NCI-H2196 treated with DMSO at 0.1 percent for 48 hours (cell line): ENCODE data around the gene ACP2.
A peak's percentile ranks its signal among the peaks of the same experiment; 100 is the strongest.

ENCODE experiments used
- DNase-seq: peaks from one replicate; lab custom pipeline; 2025; ENCODE audit not compliant: unreplicated experiment; lab: John Stamatoyannopoulos, UW

ACP2 gene

GRCh38 chr11:47244448-47245350, 3.9 kb downstream of the ACP2 start:
- DNase-seq, result no peak

DNA sequence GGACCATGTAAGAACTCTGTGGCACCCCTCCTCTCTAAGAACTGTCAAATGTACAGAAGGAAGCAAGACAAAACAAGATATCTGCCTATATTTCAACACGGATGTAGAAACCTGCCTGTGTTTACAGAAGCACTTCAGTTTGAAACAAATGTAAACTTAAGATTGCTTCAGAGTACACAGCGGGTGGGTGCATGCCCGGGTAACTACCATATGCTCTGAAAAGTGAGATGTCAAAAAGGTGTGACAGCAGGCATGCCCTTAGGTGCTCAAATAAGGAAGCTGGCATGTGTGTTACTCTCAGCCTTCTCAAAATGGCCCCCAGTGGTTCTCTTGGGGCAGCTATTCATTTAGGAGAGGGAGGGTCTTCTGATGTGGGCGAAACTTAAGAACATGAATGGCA, 5.2 kb downstream of the ACP2 start:
- no peak for DNase-seq

DNA sequence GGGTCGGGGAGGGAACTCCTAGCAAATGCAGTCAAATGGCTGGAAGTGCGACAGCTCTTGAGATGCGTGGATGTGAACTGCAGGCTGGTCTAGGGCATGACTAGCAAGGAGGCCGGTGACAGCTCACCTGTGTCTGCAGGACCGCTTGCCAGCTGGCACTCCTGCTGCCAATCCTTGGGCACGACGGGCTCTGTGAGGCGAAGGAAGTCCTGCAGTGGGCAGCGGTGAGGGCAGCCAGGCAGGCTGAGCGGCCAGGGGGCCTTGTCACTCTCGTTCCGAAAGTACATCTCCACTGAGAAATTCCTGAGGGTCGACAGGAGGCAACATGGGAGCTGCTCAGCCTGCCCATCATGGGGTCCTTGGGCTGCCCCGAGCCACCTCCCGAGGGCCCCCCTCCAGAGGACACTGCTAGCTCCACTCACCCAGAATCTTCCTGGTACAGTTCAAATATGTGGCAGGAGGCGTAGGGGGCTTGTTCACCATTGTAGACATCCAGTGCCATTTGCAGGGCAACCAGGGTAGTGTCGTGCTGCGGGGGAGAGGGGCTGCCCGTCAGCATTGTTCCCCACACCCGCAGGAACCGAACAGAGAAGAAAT, 5.9 kb downstream of the ACP2 start:
- no peak for DNase-seq

DNA sequence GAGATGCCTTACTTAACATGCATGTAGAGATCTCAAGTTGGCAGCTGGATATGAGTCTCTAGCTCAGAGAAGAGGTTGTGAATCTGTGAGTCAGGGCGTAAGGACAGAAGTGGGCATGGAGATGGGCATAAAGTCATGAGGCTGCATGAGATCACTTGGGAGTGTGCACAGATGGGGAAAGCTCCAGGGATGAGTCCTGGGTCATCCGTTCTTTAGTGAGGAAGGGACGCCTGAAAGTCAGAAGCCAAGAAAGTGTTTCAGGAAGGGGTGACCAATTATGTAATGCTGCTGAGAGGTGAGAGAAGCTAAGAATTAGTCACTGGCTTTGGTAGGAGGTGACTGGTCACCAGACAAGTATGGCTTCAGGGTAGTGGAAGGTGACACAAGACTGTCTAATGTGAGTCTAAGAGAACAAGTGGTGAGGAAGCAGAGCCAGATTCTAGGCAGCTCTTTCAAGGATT, 6.7 kb downstream of the ACP2 start:
- no peak for DNase-seq

- no peak for DNase-seq
These were observed 8.8 kb downstream of the ACP2 start for GRCh38 chr11:47239852-47240251.

DNA sequence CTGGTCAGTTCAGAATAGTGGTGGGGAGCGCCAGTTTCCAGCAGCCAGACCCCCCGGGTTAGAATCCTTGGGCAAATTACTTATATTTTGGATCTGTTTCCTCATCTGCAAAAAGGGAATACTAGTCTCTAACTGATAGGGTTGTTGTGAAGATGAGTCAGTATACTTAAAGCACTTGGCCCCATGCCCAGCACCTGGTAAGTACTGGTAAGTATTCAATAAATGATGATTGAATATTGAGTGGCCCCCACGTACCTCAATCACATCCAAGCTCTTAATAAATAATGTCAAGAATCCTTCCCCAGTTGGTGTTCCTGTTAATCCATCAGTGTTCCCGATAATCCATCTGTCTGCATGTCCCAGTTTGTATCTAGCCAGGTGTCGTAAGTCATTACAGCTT, 12.1 kb downstream of the ACP2 start:
- DNase-seq, result peak; percentile 16

DNA sequence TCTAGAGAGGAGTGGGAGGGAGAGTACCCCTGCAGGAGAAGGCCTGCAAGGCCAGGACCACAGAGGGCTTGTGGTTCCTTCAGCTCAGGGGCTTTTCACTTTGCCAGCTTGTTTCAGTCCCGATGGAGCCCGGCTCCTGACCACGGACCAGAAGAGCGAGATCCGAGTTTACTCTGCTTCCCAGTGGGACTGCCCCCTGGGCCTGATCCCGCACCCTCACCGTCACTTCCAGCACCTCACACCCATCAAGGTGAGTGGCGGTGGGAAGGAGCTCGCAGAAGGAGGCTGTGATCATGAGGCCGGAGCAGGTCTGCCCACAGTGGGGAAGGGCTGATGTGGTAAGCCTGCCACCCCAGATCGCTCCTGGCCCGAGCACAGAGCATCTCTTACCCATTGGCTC, 13.5 kb downstream of the ACP2 start:
- DNase-seq, result no peak

- peak; percentile 73 for DNase-seq
These were observed 13.9 kb downstream of the ACP2 start for GRCh38 chr11:47234669-47235100.

- peak; percentile 49 for DNase-seq
These were observed 14.5 kb downstream of the ACP2 start for GRCh38 chr11:47233989-47234668.

- DNase-seq, result no peak
These were observed 15.6 kb downstream of the ACP2 start for GRCh38 chr11:47233051-47233450.

GRCh38 chr11:47229161-47229560, 19.5 kb downstream of the ACP2 start:
- no peak for DNase-seq

- no peak for DNase-seq
These were observed 22.8 kb downstream of the ACP2 start for GRCh38 chr11:47225552-47226400.

GRCh38 chr11:47222696-47223095, 25.9 kb downstream of the ACP2 start:
- DNase-seq, result no peak

DNA sequence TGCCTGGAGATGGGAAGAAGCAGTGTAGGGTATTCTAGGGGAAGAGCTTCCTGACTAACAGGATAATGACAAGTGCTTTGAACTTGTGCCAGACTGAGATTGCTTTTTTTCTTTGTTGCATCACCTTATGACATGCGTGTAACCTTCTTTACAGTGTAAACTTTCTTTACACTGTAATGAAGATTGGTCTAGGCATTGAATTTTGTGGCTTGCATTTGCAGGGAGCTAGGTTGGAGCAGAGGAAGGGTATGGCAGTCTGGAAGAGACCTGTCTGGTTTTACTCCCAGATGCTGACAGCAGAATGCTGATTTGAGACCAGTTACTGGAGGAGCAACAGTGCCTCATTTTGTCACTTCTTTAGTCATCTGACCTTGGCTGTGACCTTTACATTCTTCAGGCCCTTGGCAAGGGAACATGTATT, 28.2 kb downstream of the ACP2 start:
- DNase-seq, result no peak

DNA sequence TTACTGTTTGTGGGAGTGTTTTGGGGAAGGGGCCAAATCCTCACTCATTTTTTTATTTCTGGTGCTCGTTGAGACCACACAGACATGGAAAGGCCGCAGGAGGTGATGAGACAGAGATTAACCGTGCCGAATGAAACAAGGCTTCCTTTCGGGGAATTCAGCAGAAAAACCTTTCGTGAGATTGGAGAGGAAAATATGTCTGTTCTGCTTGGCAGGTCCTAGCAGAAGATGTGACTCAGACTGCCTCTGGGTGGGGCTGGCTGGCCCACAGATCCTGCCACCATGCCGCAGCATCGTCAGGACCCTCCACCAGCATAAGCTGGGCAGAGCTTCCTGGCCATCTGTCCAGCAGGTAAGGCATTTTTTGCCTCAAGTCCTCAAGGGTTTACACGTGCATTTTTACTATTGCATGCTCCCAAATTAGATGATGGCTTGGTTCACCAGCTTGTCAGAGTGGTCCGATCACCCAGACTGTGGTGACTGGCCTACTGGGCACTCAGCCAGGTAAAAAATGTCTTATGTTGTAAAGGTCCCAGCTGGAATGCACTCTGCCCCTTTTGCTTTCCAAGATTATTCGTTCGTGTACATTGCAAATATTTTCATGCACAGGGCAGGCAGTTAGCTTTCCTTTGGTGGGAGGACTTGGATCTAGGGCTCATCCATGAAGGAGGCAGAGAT, 32.4 kb downstream of the ACP2 start:
- DNase-seq, result no peak

DNA sequence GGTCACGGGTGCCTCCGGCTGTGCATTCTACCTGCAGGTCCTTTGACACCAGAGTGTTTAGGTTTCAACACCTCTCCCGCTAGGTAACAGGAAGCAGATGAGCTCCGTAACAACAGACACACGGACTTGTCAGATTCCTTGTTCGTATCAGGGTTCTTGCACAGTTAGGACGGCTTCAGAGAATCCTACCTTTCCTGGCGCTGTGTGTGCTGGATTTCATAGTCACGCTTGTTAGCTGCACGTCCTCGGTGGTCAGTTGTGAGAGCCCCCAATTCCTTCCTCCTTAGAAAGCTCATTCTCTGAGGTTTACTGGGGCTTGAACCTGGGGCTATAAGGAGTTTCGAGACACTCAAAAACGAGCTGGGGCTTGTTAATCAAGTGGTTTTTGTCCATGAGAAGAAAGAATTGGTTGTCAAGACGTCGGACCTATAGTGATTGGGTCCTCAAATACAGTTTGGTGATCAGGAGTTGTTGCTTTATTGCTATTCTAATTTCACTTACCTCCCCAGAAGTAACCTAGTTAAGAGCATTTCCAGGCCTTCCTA, 33.2 kb downstream of the ACP2 start:
- peak; percentile 50 for DNase-seq

DNA sequence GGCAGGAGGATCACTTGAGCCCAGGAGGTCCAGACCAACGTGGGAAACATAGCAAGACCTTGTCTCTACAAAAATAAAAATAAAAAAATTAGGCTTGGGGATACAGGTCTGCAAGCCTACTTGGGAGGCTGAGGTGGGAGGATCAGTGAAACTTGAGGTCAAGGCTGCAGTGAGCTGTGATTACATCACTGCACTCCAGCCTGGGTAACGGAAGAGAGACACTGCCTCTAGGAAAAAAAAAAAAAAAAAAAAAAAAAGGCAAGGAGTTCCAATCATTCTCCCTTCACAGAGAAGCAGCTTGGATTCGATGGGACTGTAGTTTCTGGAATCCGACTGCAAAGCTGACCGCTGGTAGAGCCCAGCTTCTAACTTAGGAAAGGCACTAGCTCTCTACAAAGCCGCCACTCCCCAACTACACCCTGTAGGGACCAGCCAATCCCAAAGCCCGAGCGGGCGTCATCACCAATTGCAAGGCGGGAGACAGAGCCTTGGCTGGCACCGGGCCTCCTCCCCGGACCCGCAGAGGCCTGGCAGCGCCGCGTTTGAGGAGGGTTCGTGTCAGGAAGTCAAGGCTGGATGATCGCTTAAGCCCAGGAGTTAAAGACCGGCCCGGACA, 34.6 kb downstream of the ACP2 start:
- peak; percentile 93 for DNase-seq

GRCh38 chr11:47212938-47213337, 35.7 kb downstream of the ACP2 start:
- no peak for DNase-seq

GRCh38 chr11:47208628-47209027, 40.0 kb downstream of the ACP2 start:
- DNase-seq, result no peak
